HG03108 (cell line): ENCODE measurements around the gene NR3C2.
"Not testable (repeated sequence)": the region's sequence is repeated elsewhere in the genome, so short reads cannot be mapped to it uniquely, and the experiment has no call there.

Experiments
- ATAC-seq: cut with Tn5 transposase; IDR thresholded peaks from one replicate; pipeline ENCODE4 v1.9.1; 2021; ENCODE audit warnings: moderate library complexity; ENCODE audit not compliant: unreplicated experiment

Gene NR3C2

DNA sequence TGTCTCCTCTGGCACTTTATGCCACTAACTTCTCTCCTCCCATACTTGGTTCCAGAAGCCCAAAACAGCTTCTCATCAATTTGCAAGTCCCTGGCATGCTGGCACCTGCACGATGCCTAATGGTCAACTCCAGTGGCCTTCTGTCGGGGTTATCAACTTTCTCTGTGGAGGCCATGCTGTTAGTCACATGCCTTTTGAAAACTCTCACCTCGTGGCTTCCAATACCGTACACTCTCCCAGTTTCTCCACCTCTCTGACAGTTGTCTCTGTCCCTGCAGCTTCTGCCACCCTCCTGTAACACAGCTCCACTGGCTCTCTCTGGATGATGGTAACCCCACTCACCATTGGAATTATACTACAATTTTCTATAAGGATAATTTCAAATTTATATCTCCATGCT is 324.0 kb downstream of the NR3C2 start:
- ATAC-seq, result no peak

DNA sequence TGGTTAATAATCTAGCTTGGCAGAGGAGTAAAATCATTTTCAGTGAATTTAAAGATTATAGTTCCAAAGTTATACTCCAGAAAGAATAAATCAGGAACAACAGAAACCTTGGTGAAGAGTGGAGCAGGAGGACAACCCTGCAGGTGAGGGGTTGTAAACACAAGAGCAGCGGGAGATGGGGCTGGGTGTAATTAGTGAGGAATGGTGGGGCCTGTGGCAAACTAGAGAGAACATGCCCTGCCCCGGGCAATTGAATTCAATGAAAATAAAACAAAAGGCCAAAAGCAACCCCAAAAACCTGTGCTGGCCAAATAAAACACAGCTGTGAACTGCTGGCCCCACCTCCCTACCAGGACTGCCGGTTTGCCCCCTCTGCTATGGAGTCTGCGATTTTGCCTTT is 325.2 kb downstream of the NR3C2 start:
- ATAC-seq, result no peak

DNA sequence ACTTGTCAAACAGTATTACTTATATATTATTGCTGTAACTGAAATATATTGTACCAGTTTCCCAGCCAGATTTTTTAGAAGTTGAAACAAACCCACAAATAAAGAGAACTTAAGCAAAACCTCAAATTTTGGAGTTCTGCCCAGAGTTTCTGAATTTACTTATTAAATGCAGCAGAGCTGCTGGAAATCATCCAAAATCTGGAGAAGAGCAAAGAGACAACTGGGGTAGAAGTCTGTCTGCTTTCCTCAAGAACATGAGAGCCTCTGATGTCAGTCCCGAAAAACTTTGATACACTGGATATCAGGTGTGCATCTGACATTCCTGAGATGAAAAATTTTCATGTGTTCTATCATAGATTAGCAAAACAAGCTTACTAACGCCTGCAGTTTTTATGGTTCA is 325.9 kb downstream of the NR3C2 start:
- no peak for ATAC-seq

DNA sequence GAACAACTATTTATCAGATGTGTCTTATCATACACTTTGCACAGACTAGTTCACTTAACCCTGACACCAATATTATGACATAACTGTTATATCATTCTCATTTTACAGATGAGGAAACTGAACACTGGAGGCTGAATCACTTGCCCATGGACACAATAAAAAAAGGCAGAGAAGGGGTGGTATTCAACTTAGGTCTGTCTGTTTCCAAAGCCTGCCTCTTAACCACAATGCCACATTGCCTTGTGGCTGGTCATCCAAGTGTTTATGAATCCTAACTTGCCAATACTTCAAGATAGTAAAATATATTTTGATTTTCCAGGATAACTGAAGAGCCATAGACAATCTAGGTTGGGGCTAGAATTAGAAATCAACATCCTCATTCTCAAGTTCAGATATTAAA is 327.8 kb downstream of the NR3C2 start:
- ATAC-seq, result no peak

DNA sequence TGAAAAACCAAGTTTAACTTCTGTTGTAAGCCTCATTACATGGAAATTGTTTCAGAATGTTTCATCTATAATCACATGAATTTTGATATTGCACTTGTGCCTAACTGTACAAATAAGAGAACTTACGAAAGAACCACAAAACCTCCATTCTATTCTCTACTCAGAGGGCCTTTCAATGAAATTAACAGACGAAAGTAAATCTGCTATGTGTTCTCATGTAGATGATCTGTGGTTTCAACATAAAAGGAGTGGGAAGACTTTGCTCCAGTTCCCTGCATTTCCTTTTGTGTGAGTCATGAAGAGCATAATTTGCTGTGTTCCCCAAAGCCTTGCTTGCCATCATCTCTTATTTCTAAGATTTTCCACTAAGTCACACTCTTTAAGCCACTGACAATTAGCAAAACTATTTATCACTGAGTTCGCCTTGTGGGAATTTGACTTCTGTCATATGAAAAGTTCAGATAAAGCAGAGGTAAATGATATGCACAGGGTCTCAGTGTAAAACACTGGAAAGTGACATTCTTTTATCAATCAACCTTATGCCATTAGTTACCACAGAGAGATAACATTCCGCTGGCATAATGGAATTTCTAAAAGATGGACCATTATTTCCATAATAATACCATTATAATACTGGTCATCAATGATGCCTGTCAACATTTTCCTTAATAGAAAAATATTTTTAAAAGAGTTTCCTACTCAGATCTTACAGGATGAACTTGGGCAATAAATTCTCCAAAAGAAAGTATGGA is 329.8 kb downstream of the NR3C2 start:
- no peak for ATAC-seq

DNA sequence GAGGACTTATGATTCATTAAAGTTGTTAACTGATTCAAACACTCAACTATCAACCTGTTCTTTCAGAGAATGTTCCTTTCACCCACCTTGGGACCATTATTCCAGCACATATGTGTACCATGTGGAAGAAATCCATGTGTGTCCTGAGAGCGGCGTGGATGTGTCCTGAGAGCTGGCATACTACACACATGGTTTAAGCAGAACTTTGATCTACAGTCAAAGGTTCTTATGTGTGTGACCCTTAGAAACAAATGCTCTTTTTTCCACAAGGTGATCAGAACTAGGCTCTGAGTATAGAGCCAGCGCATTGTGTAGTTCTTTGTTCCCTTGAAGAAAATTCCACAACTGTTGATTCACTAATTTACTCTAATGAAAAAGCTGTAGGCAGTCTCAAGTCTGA is 332.0 kb downstream of the NR3C2 start:
- ATAC-seq, result no peak

DNA sequence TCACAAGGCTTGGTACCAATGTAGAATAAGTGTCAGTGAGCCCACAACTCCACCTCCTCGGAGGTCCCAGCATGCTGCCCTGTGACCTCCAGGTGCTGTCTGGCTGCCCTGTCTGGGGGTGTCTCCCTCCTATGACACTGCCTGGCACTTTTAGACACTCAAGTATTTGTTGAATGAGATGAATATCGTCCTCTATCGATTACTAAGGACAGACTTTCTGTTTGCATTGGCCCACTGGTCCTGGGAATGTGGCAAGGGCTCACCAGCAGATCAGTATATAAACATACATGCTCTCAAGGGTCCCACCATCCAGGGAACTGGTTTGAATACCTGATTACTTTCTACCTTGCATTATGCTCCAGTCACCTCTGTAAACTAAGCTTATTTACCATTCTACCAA is 333.0 kb downstream of the NR3C2 start:
- no peak for ATAC-seq

DNA sequence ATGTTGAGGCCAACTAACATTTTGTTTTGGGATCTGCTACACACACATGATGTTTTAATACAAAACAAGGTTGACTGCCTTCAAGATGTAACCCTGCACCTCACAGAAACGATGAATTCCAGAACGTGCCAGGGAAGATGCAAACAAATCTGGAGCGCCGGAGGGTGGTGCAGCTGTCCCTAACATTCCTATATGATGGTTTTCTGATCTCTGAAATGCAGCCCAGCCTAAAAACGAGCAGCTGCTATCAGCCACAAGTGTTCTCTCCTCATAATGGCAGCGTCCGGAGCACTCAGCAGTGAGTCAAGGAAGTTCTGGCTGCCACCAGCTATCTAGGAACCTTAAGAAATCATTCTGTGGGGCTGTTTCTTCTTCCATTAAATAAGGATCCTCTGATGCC is 333.4 kb downstream of the NR3C2 start:
- no peak for ATAC-seq

DNA sequence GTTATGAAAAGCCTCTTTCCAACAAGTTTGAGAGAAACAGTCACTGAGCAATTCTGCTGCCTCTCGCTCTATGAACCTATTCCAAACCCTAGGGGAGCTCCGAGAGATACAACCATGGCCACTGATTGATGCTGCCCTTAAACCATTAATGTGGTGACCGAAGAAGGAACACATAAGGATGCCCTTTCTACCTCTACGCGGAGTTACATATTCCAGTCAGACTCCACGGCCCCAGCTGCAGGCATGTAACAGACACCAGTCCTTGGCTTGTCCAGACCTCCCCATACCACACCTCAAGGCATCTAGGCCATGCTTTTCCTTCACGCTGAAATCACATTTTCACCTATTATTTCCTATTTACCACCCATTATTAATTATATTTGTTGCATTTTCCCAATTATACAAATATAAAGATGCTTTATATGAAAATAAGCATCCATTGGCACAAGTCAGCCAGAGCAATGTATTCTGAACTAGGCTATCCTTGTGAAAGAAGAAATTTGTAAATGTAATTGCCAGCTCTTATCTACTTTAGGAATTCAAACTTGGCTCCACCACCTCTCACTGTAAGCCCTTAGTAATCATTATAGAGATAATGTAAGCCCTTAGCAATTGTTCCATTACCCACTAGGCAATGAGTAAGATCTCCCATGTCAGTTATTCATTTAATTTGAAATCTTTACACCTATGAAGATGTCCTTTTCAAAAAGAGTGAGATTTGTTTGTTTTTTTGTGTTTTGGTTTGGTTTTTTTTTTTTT is 338.4 kb downstream of the NR3C2 start:
- no peak for ATAC-seq

DNA sequence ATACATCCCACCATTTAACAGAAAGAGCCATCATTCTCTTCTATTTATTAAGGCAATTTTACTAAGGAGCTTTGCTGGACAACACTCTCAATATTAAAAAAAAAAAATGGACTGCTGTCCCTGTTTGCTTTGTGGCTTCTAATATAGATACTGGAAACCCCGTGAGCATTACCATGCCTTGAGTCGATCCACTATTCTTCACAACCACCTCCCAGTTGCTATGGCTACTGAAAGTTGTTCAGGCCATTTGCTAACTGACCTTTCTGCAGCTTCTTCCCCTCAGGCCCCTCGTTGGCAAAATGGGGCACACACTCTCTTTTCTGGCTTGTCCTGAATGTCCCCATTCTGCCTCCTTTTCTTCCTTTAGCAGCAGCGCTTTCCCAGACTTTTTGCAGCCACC is 340.4 kb downstream of the NR3C2 start:
- no peak for ATAC-seq

DNA sequence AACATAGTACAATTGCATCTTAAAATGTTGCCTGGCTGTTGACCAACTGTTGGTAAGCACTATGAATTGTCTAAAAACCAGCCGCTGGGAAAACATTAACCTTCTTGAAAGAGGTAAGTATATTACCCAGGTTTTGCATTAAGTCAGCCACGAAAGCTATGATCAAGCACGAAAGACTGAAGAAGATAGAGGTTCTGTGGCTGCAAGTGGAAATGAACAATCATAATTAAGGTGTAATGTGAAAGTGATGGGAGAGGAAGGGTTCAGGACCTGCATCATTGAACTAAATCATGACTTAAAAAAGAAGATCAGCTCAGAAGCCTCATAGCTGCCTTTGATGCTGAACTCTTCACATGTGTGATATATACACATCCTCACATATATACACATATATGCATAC is 341.0 kb downstream of the NR3C2 start:
- ATAC-seq, result no peak

DNA sequence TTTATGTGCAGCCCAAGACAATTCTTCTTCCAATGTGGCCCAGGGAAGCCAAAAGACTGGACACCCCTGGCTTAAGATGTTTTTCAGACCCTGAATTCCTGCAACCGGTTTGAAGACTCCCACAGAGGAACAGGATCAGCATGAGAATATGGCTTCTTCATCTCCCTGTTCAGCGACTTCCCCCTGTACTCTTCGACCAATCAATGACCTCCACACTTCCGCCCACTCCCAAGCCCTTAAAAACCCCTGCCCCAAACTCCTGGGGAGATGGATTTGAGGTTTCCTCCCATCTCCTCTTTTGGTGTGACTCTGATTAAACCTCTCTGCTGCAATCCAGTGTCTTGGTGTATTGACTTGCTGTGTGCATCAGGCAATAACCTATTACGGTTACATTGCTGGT is 344.4 kb downstream of the NR3C2 start:
- no peak for ATAC-seq

DNA sequence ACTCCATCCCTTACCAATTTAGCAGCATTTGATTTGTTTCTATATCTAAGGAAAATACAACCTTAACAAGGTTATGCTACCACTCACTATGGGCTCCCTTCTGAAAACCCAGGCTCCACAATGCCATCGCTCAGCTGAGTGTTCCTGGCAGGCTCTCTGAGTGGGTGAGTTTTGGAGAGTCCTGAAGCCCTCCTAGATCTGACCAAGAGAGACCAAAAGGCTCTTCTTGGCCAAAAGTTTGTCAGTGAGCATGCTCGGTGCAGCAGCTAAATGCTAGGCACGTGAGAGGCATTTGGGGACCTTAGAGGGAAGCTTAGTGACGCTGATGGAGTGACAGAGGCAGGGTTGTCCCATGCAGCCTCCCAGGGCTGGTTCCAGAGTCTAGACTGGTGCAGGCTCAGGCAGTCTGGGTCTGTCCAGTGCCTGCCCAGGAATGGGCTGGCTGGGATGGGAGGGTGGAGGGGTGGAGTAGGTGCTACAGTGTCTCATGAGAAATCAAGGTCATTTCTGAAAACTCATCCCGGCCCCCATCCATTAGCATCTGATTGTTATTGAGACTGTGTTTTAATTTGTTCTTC is 346.8 kb downstream of the NR3C2 start:
- ATAC-seq, result no peak

DNA sequence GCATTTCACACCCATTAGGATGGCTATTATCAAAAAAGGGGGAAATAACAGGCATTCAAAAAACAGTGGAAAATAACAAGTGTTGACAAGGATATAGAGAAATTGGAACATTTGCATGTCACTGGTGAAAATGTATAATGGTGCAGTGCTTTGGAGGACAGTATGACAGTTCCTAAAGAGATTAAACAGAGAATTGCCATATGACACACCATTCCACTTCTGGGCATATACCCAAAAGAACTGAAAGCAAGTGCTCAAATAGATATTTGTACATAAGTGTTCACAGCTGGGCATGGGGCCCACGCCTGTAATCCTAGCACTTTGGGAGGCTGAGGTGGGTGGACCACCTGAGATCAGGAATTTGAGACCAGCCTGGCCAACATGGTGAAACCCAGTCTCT is 348.1 kb downstream of the NR3C2 start:
- ATAC-seq, result no peak

DNA sequence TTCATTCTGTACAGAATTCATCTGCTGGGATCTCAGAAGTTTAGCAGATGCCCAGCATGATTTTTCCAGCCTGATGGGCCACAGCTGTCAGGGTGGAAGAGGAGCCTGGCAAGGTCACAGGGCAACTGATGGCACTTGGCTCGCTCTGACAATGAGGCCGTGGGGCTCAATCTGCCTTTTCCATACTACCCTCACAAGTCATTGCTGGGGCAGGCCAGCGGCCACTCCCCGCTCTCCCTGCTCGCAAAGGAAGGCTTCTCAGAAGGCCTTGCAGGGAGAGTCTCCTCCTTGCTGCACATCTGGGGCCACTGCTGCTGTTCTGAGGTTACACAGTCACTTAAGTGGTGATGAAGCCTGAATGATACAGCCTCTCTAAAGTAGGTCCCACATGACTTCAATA is 349.1 kb downstream of the NR3C2 start:
- ATAC-seq, result no peak

DNA sequence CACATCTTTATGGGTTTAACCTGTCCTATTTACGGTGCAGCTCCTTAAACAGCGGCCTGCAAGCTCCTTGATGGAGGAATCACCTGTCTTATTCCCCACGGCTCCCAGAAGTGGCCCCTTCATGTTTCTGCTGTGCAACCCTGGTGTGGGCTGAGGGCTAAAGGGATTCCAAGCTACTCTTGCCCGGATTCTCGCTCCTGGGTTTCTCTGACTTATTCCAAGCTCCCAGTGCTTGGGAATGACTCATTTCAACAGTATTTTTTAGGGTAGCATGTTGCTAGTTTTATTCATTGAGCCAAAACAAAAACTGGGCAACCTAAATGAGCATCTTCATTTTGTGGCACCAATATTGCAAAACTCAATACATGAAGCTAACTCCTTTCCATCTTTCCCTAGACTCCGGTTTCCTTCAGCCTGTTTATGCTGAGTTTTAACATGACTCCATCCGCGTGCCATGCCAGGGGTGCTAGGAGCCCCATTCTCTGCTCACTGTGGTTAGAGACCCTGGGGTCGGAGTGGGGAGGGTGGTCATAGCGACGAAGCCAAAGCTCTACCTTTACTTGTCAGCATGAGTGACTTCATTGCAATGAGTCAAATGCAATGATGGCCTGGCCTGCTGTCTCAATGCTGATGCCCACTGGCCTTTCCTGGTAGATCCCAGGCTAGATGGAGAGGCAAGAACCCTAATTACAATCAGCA is 349.7 kb downstream of the NR3C2 start:
- no peak for ATAC-seq

DNA sequence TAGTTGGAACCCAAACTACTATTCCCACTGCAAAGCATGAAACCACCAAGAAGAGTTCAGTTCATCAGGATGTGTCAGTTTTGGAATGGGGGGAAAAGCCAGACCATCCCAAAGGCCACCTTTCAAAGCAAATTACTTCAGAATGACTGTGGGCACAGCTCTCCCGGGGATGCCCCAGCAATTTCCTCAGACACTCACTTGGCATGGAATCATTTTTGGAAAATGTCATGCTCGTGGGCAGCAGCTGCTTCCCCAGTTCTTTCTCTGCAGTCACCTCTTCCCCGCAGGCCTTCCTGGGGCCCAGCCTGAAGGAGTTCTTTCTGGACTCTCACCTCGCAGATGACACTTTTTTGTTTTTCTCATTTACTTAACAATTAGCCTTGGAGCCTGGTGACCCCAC is 350.3 kb downstream of the NR3C2 start:
- no peak for ATAC-seq

DNA sequence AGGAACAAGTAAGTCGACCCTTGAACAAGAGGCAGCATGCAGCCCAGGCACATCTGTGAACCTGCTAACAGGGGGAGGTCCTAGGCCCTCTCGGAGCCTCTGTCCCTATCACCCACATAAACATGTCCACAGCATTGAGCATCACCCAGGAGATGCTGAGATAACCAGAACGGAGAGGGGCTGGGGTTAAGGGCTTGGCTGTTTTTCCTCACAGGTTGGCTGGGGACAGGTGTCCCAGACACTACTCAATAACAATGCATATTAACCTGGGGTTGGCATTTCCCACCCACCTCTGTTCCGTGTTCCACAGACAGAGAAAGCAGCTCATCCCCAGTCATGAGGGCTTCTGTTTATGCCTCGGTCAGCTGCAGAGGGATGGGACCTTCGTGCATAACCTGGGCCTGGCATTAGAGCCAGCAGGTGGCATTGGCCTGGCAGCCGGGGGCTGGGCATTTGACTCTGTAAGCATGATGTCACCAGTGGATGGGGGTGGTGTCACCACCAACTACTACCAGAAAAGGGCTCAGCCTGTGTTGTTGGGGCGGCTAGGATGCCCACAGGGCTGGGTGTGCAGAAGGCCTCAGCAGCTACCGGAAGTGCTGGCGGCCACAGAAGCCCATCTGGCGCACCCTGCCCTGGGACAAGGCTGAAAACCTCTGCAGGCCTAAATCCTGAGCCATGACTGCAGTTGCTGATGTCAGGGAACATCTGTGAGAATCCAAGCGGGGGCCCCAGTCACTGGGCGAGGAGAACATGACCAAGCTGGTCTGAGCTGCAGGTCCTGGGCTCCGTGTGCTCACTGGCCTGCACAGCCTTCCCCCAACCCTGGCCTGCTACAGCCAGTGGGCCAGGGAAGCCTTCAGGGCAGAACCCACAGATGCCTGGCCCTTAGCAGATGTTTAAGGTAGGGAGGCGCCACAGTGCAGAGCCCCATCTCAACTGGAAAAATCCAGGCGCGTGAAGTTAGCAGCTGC is 351.4 kb downstream of the NR3C2 start:
- no peak for ATAC-seq

DNA sequence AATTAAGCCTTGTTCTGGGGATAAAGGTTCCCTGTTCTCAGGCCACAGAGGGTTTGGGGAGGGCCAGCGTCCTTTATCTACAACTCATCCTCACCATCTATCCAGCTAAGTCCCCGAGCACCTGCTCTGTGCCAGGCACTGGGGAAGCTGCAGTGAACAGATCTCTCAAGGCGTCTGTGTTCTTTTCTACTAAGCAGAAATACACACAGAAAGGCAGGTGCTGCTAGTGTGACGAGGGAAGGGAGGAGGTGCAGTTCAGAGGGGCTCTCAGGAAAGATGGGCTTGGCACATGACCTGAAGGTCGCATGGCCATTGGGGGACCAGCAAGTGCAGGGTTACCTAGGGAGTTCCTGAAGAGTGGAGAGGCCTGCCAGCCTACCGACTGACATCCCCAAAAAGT is 352.2 kb downstream of the NR3C2 start:
- ATAC-seq, result no peak

DNA sequence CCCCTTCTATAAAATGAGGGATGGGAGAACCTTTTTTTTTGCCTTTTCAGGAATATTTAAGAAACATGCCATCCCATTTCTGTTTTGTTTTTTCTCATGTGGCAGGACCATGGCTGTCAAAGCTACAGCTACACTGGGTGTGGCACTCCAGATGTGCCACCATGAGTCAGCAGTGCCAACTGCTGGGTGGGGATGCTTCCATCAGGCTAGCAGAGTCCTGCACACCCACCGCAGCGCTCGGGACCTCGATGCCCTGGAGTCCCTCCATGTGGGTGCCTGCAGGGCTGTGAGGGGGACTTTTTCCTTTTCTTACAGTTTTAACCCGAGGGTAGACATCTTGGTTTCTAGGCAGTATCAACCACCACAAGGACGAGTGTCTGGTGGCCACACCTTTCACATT is 352.6 kb downstream of the NR3C2 start:
- no peak for ATAC-seq

DNA sequence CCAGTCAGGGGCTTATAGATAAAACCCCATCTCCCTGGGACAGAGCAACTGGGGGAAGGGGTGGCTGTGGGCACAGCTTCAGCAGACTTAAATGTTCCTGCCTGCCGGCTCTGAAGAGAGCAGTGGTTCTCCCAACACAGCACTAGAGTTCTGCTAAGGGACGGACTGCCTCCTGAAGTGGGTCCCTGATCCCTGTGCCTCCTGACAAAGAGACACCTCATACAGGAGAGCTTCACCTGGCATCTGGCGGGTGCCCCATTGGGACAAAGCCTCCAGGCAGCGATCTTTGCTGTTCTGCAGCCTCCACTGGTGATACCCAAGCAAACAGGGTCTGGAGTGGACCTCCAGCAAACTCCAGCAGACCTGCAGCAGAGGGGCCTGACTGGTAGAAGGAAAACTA is 359.1 kb downstream of the NR3C2 start:
- not testable (repeated sequence) for ATAC-seq
